Measurements from ENCODE around the gene SGPP1.
"Not testable (repeated sequence)": the region's sequence is repeated elsewhere in the genome, so short reads cannot be mapped to it uniquely, and the experiment has no call there.

The SGPP1 gene

GRCh38 chr14:63712123-63712522 lies 15.7 kb downstream of the SGPP1 start:
- no peak overlapping the region for H3K27ac ChIP-seq
- peaks cover 1 to 13% (median 9%) of the 10 kb centered on the region in 11 experiments; a peak in 21 of 22 replicates for H3K9me3 ChIP-seq (replicated peaks in 1 of 11)
- H3K4me3 ChIP-seq = no peak overlapping the region
- TF ChIP-seq Cebpa-rat (IDR thresholded peaks at IDR 0.05) = no peak
- no peaks in the 10 kb centered on the region for H3K27me3 ChIP-seq
- peaks cover 0 to 23% (median 0%) of the 10 kb centered on the region in 11 experiments; a peak in 3 of 22 replicates for H4K20me1 ChIP-seq
- H3K9ac ChIP-seq = no peak overlapping the region
- H3K4me1 ChIP-seq = peaks cover 0 to 5% (median 0%) of the 10 kb centered on the region in 10 experiments; a peak in 1 of 20 replicates
- peaks cover 2 to 44% (median 13%) of the 10 kb centered on the region in 11 experiments; a peak in 13 of 22 replicates for H3K36me3 ChIP-seq
- H3K4me2 ChIP-seq = peak overlapping the region in 2 of 11 experiments; percentile 2 to 30; a peak in 1 of 22 replicates

- Histone ChIP-seq H3K9me3 (replicated peaks in 1 of 11) (no peaks in the 10 kb centered on the region; a peak in 3 of 22 replicates), H3K4me3 (no peak overlapping the region), H4K20me1 (peaks cover 0 to 34% (median 0%) of the 10 kb centered on the region in 11 experiments; a peak in 3 of 22 replicates), H3K36me3 (peaks cover 0 to 32% (median 9%) of the 10 kb centered on the region in 11 experiments; a peak in 10 of 22 replicates), H3K4me2 (no peak overlapping the region), H3K27me3 (no peaks in the 10 kb centered on the region), H3K9ac (no peak overlapping the region), H3K27ac (no peak overlapping the region), H3K4me1 (peaks cover 0 to 18% (median 0%) of the 10 kb centered on the region in 10 experiments; a peak in 6 of 20 replicates)
- TF ChIP-seq Cebpa-rat (IDR thresholded peaks at IDR 0.05) = no peak
Observed at GRCh38 chr14:63710497-63710896, 17.4 kb downstream of the SGPP1 start.

DNA sequence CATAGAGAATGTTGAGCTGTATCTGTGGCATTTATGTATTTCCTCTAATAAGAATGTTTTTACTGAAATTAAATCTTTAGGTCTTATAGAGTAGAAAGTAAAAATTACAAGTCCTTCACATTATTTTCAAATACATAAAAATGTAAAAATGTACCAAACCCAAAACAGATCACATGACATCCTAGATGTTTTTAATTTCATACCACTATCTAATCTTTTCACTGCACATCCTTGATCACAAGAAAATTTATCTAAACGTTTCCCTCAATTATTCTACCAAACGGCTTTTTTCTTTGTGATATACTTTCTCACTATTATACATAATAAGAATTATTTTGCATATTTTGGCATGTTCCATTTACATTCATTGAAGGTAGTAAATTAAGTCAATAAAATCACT lies 18.3 kb downstream of the SGPP1 start:
- no peak for TF ChIP-seq Cebpa-rat (IDR thresholded peaks at IDR 0.05)
- H4K20me1 ChIP-seq = peaks cover 0 to 43% (median 0%) of the 10 kb centered on the region in 11 experiments; a peak in 3 of 22 replicates
- no peak overlapping the region for H3K9ac ChIP-seq
- H3K4me2 ChIP-seq = no peak overlapping the region
- H3K27ac ChIP-seq = no peak overlapping the region
- H3K9me3 ChIP-seq (replicated peaks in 1 of 11) = no peaks in the 10 kb centered on the region; a peak in 3 of 22 replicates
- no peaks in the 10 kb centered on the region for H3K27me3 ChIP-seq
- peaks cover 0 to 23% (median 4%) of the 10 kb centered on the region in 11 experiments; a peak in 8 of 22 replicates for H3K36me3 ChIP-seq
- H3K4me1 ChIP-seq = peaks cover 0 to 27% (median 0%) of the 10 kb centered on the region in 10 experiments; a peak in 6 of 20 replicates
- H3K4me3 ChIP-seq = no peak overlapping the region

DNA sequence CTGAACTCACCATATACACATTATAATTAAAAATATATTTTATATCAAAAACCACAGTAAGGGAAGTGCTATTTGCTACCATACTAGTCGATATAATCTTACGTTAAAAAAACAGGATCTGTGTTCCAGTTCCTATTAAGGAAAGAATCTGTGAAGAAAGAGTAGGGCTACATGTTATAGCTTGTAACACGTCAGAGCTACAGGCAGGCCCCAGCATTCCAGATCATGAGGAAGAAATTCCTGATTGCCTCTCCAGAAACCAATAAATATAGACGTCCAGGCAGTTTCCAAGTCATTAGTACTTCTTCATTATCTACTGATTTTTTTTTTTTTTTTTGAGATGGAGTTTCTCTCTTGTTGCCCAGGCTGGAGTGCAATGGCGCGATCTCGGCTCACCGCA lies 20.6 kb downstream of the SGPP1 start:
- peaks cover 0 to 5% (median 0%) of the 10 kb centered on the region in 11 experiments; a peak in 2 of 22 replicates for H3K36me3 ChIP-seq
- TF ChIP-seq Cebpa-rat (IDR thresholded peaks at IDR 0.05) = no peak

DNA sequence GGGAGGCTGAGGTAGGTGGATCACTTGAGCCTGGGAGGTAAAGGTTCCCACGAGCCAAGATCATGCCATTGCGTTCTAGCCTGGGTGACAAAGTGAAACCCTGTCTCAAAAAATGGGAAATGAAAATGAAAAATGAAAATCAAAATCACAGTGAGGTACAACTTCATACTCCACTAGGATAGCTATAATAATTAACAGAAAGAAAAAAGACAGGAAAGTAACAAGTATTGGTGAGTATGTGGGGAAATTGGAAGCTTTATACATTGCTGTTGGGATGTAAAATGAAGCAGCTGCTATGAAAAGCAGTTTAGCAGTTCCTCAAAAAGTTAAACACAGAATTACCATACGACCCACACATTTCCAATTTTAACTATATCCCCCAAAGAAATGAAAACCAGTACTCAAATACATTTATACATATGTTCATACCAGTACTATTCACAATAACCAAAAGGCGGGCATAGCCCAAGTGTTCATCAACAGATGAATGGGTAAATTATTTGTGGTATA lies 22.2 kb downstream of the SGPP1 start:
- H3K27me3 ChIP-seq = no peaks in the 10 kb centered on the region
- H3K4me3 ChIP-seq = no peak overlapping the region
- no peak for TF ChIP-seq Cebpa-rat (IDR thresholded peaks at IDR 0.05)
- no peak overlapping the region for H3K27ac ChIP-seq
- H3K36me3 ChIP-seq = peaks cover 0 to 4% (median 0%) of the 10 kb centered on the region in 11 experiments; a peak in 2 of 22 replicates
- H3K4me2 ChIP-seq = peak overlapping the region in 3 of 11 experiments; percentile 6 to 64 (median 61); a peak in 4 of 22 replicates
- H4K20me1 ChIP-seq = peaks cover 0 to 62% (median 0%) of the 10 kb centered on the region in 11 experiments; a peak in 4 of 22 replicates
- H3K9ac ChIP-seq = no peak overlapping the region
- H3K9me3 ChIP-seq (replicated peaks in 1 of 11) = 0 out of 22 replicates have a peak, but pooled peaks cover 0 to 6% (median 0%) of the 10 kb centered on the region in 11 experiments
- peaks cover 0 to 60% (median 0%) of the 10 kb centered on the region in 10 experiments; a peak in 6 of 20 replicates for H3K4me1 ChIP-seq

More for the DNA sequence above, 20.6 kb downstream of the SGPP1 start:
- Histone ChIP-seq H3K27ac (no peak overlapping the region), H4K20me1 (peaks cover 0 to 49% (median 0%) of the 10 kb centered on the region in 11 experiments; a peak in 3 of 22 replicates), H3K4me3 (no peak overlapping the region), H3K4me1 (peaks cover 0 to 45% (median 0%) of the 10 kb centered on the region in 10 experiments; a peak in 6 of 20 replicates), H3K4me2 (no peak overlapping the region), H3K9me3 (replicated peaks in 1 of 11) (peaks cover 0 to 6% (median 0%) of the 10 kb centered on the region in 11 experiments; a peak in 2 of 22 replicates), H3K9ac (no peak overlapping the region), H3K27me3 (no peaks in the 10 kb centered on the region)

GRCh38 chr14:63702530-63702929 lies 25.3 kb downstream of the SGPP1 start:
- H3K9me3 ChIP-seq (replicated peaks in 1 of 11); H3K27ac ChIP-seq; H3K36me3 ChIP-seq; H3K9ac ChIP-seq; H3K4me3 ChIP-seq; H3K27me3 ChIP-seq: not testable (repeated sequence)
- Histone ChIP-seq H3K4me2 (peak overlapping the region in 2 of 11 experiments; percentile 58 to 62; a peak in 3 of 22 replicates), H4K20me1 (peaks cover 0 to 66% (median 0%) of the 10 kb centered on the region in 11 experiments; a peak in 6 of 22 replicates), H3K4me1 (peaks cover 0 to 57% (median 0%) of the 10 kb centered on the region in 10 experiments; a peak in 6 of 20 replicates)

GRCh38 chr14:63701606-63702299 lies 26.1 kb downstream of the SGPP1 start:
- H4K20me1 ChIP-seq = peaks cover 0 to 64% (median 0%) of the 10 kb centered on the region in 11 experiments; a peak in 6 of 22 replicates
- H3K9ac ChIP-seq = peak overlapping the region in 2 of 11 experiments; percentile 7 to 46; a peak in 2 of 22 replicates
- no peaks in the 10 kb centered on the region for H3K27me3 ChIP-seq
- H3K4me3 ChIP-seq = no peak overlapping the region
- peaks cover 0 to 17% (median 0%) of the 10 kb centered on the region in 11 experiments; a peak in 7 of 22 replicates for H3K36me3 ChIP-seq
- H3K4me2 ChIP-seq = peak overlapping the region in 3 of 11 experiments; percentile 3 to 62 (median 58); a peak in 4 of 22 replicates
- TF ChIP-seq Cebpa-rat (IDR thresholded peaks at IDR 0.05) = no peak
- 0 out of 22 replicates have a peak, but pooled peaks cover 0 to 6% (median 0%) of the 10 kb centered on the region in 11 experiments for H3K9me3 ChIP-seq (replicated peaks in 1 of 11)
- H3K4me1 ChIP-seq = peaks cover 0 to 56% (median 0%) of the 10 kb centered on the region in 10 experiments; a peak in 6 of 20 replicates
- H3K27ac ChIP-seq = peak overlapping the region in 1 of 11 experiments; percentile 10; a peak in 2 of 22 replicates

DNA sequence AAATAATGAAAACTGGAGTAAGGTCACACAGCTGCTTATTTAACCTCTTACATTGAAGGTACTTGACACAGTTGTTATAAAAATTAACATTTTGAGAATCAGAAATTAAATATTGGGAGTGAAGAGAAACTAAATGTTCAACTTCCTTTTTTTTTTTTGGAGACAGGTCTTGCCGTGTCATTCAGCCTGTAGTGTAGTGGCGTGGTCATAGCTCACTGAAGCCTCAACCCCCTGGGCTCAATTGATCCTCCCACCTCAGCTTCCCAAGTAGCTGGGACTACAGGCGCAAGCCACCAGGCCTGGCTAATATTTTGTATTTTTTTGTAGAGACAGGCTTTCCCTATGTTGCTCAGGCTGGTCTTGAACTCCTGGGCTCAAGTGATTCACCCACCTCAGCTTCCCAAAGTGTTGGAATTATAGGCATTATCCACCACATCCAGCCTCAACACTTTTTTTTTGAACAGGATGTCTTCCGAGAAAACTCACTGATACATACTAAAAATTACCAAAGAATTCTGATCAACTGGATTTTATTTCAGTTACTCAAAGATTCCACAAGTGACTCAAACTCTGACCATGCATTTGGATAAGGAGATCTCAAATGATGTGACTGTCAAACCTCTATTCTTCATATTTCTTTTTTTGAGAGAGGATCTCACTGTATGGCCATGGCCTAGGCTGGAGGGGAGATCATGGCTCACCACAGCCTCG lies 35.4 kb downstream of the SGPP1 start:
- no peak overlapping the region for H3K4me2 ChIP-seq
- no peaks in the 10 kb centered on the region for H4K20me1 ChIP-seq
- peaks cover 0 to 4% (median 0%) of the 10 kb centered on the region in 10 experiments; a peak in 1 of 20 replicates for H3K4me1 ChIP-seq
- H3K27ac ChIP-seq = no peak overlapping the region
- no peak overlapping the region for H3K9ac ChIP-seq
- no peak overlapping the region for H3K4me3 ChIP-seq
- H3K9me3 ChIP-seq (replicated peaks in 1 of 11) = no peaks in the 10 kb centered on the region
- H3K27me3 ChIP-seq = no peaks in the 10 kb centered on the region
- H3K36me3 ChIP-seq = peaks cover 14 to 64% (median 19%) of the 10 kb centered on the region in 11 experiments; a peak in 18 of 22 replicates
- no peak for TF ChIP-seq Cebpa-rat (IDR thresholded peaks at IDR 0.05)

Data from BLaER1 treated with 17β-estradiol and CSF1 and Interleukin-3, amounts not matched to agents 10 nM and 100 nM (cell line).